PFSK-1 (cell line): Measurements from ENCODE around the gene COL6A3.

ENCODE experiments used
- FOXP2 ChIP-seq: optimal IDR thresholded peaks from 2 replicates; pipeline ENCODE3; 2011; ENCODE audit warnings: borderline replicate concordance, control low read depth, inconsistent platforms; ENCODE audit not compliant: insufficient read depth; ENCODE audit errors: extremely low read length, extremely low read depth
- POLR2AphosphoS5 ChIP-seq: IDR thresholded peaks from 2 replicates; pipeline ENCODE4 v1.6.1; 2012; ENCODE audit warnings: low read depth, mild to moderate bottlenecking, control low read depth, low read length, moderate library complexity
- SIN3A ChIP-seq: IDR thresholded peaks from 2 replicates; pipeline ENCODE4 v1.6.1; 2012; ENCODE audit warnings: mild to moderate bottlenecking, low read length, moderate library complexity, borderline replicate concordance; ENCODE audit not compliant: insufficient read depth
- TAF1 ChIP-seq: IDR thresholded peaks from 2 replicates; pipeline ENCODE4 v1.6.1; 2012; ENCODE audit warnings: low read length, control low read depth, borderline replicate concordance; ENCODE audit not compliant: insufficient read depth
- TF ChIP-seq, protein P1 (sequence below), 2 experiments: IDR thresholded peaks; 2 replicates each; pipeline versions ENCODE4 v1.6.1 to v1.8.0; 2011 to 2012; ENCODE audit warnings: low read depth in 2 of 2, low read length in 2 of 2, control low read depth in 1 of 2, inconsistent platforms in 1 of 2, mild to moderate bottlenecking in 1 of 2, moderate library complexity in 1 of 2; ENCODE audit not compliant: insufficient read depth in 1 of 2

COL6A3 gene

GRCh38 chr2:237437566-237437965 is 23.6 kb upstream of the COL6A3 start:
- TF ChIP-seq TAF1: no peak
- no peak for TF ChIP-seq FOXP2
- TF ChIP-seq SIN3A: no peak
- TF ChIP-seq, protein P1, sequence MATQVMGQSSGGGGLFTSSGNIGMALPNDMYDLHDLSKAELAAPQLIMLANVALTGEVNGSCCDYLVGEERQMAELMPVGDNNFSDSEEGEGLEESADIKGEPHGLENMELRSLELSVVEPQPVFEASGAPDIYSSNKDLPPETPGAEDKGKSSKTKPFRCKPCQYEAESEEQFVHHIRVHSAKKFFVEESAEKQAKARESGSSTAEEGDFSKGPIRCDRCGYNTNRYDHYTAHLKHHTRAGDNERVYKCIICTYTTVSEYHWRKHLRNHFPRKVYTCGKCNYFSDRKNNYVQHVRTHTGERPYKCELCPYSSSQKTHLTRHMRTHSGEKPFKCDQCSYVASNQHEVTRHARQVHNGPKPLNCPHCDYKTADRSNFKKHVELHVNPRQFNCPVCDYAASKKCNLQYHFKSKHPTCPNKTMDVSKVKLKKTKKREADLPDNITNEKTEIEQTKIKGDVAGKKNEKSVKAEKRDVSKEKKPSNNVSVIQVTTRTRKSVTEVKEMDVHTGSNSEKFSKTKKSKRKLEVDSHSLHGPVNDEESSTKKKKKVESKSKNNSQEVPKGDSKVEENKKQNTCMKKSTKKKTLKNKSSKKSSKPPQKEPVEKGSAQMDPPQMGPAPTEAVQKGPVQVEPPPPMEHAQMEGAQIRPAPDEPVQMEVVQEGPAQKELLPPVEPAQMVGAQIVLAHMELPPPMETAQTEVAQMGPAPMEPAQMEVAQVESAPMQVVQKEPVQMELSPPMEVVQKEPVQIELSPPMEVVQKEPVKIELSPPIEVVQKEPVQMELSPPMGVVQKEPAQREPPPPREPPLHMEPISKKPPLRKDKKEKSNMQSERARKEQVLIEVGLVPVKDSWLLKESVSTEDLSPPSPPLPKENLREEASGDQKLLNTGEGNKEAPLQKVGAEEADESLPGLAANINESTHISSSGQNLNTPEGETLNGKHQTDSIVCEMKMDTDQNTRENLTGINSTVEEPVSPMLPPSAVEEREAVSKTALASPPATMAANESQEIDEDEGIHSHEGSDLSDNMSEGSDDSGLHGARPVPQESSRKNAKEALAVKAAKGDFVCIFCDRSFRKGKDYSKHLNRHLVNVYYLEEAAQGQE (IDR thresholded peaks at IDR 0.05; ENCODE audit: insufficient read depth in 1 of 2, low read depth in 2 of 2, low read length in 2 of 2): no peak

DNA sequence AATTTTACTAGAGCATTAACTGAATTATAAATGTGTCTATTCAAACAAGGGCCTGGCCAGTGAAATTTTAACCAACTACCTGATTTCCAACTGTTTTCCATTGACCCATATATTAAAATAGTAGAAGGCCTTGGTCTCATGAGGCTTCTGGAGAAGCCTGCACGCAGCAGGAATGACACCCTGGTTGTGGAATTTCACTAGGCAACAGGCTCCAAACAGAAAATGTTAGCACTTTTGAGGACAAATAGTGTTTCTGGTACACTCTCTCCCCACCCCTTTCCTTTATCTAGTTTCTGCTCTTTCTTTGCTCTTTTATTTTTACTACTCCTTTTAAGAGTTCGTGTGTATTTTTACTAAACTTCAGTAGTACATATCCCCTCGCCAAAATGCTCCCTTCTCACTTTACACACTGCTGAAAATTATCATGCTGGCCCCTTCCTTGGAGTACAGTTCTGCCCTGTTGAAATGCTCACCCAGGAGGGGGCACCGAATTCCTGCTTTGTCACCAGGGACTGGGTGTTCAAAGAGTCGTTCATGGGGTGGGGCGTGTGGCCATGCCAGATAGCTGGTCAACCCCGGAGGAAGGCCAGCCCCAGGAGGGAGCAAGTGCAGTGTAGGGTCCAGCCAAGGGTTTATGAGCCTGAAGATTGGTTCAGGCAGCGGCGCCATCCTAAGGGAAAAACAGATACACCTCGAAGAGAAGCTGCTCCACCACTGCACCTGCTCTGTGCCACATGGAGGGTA is 22.1 kb upstream of the COL6A3 start:
- TF ChIP-seq, protein P1 (IDR thresholded peaks at IDR 0.05; ENCODE audit: insufficient read depth in 1 of 2, low read depth in 2 of 2, low read length in 2 of 2): no peak
- TF ChIP-seq FOXP2: no peak
- TF ChIP-seq TAF1: no peak
- TF ChIP-seq POLR2AphosphoS5: no peak
- no peak for TF ChIP-seq SIN3A

GRCh38 chr2:237434866-237435311 is 20.9 kb upstream of the COL6A3 start:
- no peak for TF ChIP-seq TAF1
- TF ChIP-seq, protein P1 (IDR thresholded peaks at IDR 0.05; ENCODE audit: insufficient read depth in 1 of 2, low read depth in 2 of 2, low read length in 2 of 2): no peak
- TF ChIP-seq POLR2AphosphoS5: no peak

- TF ChIP-seq POLR2AphosphoS5: no peak
- TF ChIP-seq FOXP2: no peak
- no peak for TF ChIP-seq SIN3A
- TF ChIP-seq TAF1: no peak
- TF ChIP-seq, protein P1 (IDR thresholded peaks at IDR 0.05; ENCODE audit: insufficient read depth in 1 of 2, low read depth in 2 of 2, low read length in 2 of 2): no peak
Observed at GRCh38 chr2:237433920-237434676, 20.1 kb upstream of the COL6A3 start.
